Activated CD4-positive, alpha-beta T cell treated with anti-CD3 and anti-CD28 coated beads for 1 hour (primary cell): ENCODE data around the gene LRFN2.

ENCODE experiments used
- DNase-seq: peaks from one replicate; pipeline ENCODE4 v3.0.0-alpha.2; 2020

Gene LRFN2

GRCh38 chr6:40585651-40586269 is 1.4 kb downstream of the LRFN2 start:
- DNase-seq, result no peak

DNA sequence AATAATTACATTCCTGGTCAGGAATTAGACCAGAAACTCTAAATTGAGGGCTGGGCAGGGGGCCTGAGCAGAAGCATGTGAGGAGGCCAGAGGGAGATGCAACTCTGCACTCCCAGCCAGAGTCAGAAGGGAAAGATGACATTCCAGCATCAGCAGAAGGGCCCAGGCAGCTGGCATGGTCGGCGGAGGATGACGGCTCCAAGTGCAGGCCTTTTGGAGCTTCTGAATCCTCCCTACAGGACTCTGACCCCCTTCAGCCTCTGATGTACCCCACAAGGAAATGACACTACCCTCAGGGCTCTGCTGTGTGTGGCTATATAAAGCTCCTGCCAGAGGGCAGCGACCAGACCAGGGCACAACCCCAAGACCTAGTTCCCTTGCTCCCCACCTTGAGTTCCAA is 1.9 kb downstream of the LRFN2 start:
- DNase-seq, result no peak

DNA sequence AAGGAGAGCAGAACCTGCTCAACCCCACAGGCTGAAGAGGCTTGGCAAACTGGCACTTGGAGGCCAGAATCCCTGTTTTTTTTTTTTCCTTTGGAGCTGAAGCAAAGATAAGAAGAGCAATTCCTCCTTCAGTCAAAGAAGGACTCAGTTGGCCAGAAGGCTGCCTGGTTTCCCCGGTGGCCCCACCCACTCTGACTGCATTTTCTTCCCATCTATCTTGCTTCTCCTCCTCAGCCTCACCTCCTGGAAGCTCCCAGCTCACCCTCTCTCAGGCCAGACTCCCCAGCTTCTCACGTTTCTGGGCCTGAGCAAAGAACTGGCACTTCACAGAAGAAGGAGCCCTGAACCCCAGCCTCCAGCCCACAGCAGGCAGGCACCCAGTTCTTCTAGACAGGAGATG is 2.4 kb downstream of the LRFN2 start:
- DNase-seq, result no peak

GRCh38 chr6:40583709-40584108 is 3.5 kb downstream of the LRFN2 start:
- DNase-seq, result no peak

GRCh38 chr6:40582892-40583291 is 4.3 kb downstream of the LRFN2 start:
- DNase-seq, result no peak

- DNase-seq, result no peak
Observed at GRCh38 chr6:40579101-40579500, 8.1 kb downstream of the LRFN2 start.

- no peak for DNase-seq
Observed at GRCh38 chr6:40577672-40578071, 9.5 kb downstream of the LRFN2 start.

DNA sequence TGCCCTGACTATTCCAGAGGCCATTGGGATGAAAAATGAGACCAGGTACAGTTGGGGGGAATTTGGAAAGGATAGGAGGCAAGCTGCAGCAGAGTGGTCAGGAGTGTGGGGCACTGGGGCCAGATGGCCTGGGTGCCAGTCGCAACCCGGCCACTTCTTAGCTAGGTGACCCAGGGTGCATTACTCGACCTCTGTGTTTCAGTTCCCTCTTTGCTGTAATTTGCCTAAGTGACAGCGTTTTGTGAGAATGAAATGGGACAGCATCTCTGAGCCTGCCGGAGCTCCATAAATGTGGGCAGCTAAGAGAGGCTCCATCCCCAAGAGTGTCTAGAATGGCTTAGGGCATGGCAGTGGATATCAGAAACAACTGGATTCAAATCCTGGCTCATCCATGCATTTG is 13.9 kb downstream of the LRFN2 start:
- DNase-seq, result no peak

DNA sequence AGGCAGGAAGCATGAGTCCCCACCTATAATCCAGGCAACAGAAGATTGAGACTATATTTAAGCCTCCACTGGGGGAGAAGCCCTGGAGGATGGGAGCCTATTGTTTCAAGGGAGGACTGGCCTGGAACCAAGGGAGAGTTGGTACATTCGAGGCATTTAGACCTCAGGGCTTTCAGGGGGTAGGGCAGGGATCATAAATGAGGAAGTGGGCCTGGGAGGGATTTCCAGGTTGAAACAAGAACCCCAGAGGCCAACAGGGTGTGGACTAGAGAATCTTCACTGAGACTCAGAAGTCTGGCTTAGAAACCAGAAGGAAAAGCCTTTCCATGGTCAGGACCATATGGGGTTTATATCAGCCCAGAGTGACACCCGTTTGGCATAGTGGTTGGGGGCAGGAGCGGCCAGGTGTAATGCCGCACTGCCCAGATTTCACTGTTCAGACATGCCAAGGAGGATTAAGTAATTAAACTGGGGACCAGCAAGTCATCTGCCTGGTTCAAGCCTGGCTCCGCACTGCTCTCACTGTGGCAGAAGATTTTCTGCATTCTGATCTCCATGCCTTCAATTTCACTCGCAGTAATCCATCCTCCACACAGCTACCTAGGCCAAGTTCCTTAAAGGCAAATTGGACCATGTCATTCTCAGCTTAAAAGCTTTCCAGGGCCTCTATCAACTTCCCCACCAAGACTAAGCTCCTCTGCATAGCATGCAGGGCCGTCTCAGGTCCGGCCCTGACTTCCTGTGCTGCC is 17.8 kb downstream of the LRFN2 start:
- DNase-seq, result no peak

DNA sequence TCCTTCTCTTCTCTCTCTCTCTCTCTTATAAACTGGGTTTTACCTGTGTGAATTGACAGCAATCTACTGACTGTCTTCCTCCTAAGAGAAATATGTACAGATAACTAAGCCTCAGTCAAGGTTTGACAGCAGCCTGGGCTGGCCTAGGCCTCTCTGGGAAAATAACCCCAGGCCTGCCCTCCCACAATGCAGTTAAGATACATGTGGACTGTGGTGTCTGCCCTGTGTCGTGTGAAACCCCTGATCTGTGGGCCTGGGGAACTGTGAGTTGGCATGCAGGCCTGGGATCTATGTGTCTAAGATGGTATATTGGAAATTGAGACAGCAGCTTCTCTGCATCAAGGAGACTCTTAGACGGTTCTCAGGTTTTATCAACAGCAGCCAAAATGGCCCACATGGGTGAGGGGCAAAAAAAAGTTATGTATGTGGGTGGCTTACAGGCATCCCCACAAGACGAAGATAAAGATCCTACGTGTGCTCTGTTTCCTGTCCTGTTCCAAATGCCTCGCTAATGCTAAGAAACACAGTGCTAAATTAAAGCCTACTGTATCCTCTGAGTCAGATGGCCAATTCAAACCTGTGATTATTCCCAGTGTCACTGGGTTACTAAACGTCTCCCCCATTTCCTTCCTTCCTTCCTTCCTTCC is 19.0 kb downstream of the LRFN2 start:
- DNase-seq, result no peak

- no peak for DNase-seq
Observed at GRCh38 chr6:40563111-40563510, 24.1 kb downstream of the LRFN2 start.

GRCh38 chr6:40559056-40559455 is 28.1 kb downstream of the LRFN2 start:
- no peak for DNase-seq

DNA sequence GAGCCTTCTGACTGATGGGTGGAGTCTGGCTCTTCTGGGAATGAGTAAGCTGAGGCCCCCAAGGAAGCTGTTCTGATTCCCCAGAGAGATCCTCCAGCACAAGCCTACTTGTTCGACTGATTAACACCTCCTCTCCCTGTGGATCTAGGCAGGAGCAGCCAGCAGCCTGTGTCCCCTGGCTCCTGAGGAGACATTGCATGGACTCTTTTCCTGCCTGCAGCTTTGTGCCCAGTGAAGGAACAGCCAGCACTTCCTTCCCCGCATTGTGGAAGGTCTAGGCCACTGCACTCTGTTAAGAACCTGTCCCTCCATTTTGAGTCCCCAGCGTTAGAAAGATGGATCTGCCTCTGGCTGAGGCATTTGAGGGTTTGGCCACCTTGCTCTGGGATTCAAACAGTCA is 29.1 kb downstream of the LRFN2 start:
- no peak for DNase-seq

DNA sequence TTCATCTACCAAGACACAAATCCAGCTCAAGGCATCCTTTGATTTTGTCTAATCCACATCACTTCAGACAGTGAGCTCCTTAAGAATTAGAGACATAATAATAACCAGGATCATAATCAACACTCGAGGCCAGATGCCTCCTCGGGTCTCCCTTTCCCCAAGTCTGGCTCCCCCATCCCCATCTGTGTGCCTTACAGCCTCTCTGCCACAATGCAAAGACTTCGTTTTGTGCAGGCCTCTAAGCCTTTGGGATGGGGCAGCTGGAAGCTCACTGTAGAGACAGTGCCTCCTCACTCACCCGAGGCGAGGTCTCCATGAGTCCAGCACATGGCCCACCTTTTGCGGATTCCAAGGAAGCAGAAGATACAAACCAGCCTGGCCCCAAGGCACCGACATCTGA is 30.3 kb downstream of the LRFN2 start:
- DNase-seq, result no peak

- DNase-seq, result no peak
Observed at GRCh38 chr6:40556023-40556422, 31.1 kb downstream of the LRFN2 start.

- DNase-seq, result no peak
Observed at GRCh38 chr6:40555092-40555491, 32.1 kb downstream of the LRFN2 start.

- DNase-seq, result no peak
Observed at GRCh38 chr6:40552941-40553340, 34.2 kb downstream of the LRFN2 start.

GRCh38 chr6:40551966-40552505 is 35.1 kb downstream of the LRFN2 start:
- DNase-seq, result no peak

DNA sequence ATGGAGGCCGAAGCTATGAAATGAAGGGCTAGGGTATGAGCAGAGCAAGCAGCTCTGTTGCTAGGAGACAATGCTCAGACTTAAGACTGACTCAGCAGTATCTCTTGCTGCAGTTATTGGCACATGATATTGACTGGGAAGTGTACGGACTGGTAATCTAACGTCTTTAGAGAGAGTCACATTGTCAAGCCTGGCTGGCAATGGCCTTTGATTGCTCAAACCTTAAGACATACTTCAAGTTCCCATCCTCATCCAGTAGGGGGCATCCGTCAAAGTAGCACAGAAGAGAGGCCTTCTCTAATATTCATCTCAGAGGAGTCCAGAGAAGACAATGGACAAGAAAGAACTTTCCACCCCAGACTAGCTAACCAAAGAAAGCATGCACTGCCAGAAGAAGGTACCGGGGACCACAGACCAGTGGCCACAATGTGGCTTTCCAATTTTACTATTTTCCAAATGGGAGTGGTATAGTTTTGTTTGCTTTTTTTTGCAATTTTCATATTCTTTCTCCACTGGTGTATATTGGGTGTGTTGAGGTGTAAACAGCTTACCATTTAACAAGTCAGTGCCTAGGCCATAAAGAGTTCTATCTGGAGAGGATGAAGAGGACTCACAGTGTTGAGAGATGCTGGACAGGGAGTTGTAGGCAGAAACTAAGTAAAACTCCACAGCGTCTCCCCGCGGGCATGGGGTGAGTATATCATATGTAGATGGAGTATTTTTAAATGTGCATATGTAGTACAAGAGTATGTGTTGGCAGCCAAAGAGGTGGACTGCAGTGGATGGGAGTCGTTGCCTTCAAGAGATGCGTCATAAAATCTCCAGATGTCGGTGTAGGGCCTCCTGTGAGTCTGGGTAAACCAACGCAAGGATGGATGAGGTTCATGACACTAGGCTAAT is 36.7 kb downstream of the LRFN2 start:
- no peak for DNase-seq

DNA sequence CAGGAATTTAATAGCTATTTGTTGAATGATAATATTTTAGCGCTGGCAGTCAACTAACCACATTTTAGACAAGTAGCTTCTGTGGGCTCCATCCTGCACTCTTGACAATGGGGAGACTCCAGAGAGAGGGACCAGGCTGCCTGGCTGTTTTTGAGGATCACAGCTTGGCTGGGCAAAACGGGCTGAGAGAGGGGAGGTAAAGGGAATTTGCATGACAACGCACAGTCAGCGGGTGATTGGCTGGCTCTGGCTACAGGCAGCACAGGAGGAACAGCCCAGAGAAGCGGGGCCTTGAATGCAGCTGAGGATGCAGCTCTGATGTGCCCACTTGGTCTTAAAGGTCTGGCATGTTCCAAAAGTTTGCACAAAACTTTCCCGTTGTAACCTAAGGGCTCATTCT is 41.2 kb downstream of the LRFN2 start:
- DNase-seq, result no peak

DNA sequence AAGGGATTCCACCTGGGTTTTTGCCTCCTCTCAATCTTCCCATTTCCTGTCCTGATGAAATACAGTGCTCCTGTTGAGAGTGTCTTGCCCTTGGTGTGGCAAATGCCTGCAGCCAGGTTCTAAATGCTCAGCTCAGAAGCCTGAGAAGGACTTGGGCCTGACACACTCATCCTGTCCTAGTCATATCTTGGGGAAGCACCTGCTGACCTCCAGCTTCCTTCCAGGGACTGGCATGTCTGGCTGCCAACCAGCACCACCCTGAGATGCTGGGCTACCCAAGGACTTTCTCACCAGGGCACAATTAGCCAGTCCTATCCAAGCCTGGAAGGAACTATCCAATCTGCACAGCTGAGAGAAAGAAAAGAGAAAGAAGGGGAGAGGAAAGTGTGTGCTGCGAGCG is 43.4 kb downstream of the LRFN2 start:
- no peak for DNase-seq

DNA sequence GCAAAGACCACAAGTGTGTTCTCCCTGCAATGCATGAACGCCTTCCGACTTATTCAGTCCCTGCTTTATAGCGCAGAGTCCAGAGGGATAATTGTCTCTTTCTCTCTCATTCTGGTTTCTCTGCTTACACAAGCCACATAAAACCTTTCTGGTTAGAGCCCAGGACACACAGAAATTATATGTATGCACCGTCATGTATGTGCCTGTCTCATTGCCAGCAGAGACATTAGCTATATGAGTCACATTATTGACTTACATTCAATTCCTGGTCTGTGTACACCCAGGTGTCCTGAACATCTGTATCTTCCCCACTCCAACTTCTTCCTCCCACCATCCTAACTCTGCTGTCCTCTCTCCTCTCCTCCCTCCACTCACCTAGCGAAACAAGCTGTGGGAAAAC is 44.0 kb downstream of the LRFN2 start:
- no peak for DNase-seq

DNA sequence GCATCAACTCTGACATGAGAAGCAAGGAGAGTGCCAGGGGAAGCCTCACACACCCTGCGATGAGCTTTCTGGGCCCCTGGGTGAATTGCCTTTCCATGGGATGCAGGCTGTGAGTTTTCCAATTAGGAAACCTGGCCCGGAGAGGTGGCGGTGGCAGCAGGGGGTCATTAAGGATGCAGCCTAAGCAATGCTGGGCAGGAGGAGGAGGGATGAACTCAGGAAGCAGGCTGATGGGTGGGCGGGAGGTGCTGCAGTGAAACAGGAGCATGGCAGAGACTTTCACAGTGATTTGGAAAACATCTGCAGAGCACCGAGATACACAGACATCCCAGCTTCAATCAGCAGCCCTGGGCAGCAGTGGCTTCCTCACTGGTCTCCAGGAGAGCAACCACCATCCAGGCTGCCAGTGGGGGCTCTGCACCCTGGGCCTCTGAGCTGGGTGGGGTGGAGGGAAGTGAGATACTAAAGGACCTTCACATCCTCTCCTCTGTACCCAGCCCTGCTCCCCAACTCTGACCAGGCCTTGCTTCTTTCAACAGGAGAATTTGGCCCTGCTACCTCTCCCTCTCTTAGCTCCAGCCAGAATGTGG is 44.9 kb downstream of the LRFN2 start:
- DNase-seq, result no peak
